ENCODE measurements around the gene EXOSC7. TPM values are rescaled to one million over a fixed set of nuclear protein-coding genes. Genes with fewer than 3 reads are reported as not detected.

Gene EXOSC7
- total and polyA plus RNA-seq, 2 of the 4 experiments (the other 2 are of a cell fraction): 61.6 to 62.2 TPM

DNA sequence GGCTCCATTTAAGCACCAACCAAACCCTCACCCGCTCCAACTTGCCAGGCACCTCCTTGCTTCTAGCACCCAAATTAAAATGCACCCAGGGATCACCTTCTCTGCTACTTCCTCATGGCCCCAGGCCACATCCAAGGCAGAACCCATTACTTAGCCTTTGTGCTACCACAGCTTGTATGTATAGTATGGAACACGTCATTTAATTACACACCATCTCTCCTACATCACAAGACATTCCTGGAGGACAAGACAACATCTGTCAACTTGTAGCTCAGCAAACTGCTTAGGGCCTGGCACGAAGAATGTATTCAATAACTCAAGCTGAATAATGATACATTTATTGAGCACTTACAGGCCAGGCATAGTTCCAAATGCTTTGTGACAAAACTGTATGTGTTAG is 23.4 kb upstream of the EXOSC7 start:
- DNase-seq (no peak), ATAC-seq (ENCODE audit: low read depth) (no peak)
- no peak overlapping the region for H4K91ac ChIP-seq (ENCODE audit: insufficient read depth, low read depth, low read length)
- peaks cover 11% of the 10 kb centered on the region; the same call in 1 of the 2 replicates for H3K4me1 ChIP-seq (ENCODE audit: control insufficient read depth, insufficient read depth, low read length)
- no peak overlapping the region for H2BK5ac ChIP-seq (ENCODE audit: low read depth, low read length, poor library complexity, severe bottlenecking)
- H2AK9ac ChIP-seq (replicated peaks; ENCODE audit: low read depth, low read length, poor library complexity): no peak overlapping the region
- no peak overlapping the region for H2BK20ac ChIP-seq (ENCODE audit: low read depth, low read length)
- H3K27me3 ChIP-seq (ENCODE audit: control insufficient read depth, insufficient read depth, low read length): no peaks in the 10 kb centered on the region
- H4K20me1 ChIP-seq (ENCODE audit: insufficient read depth, low read length): peaks cover 35% of the 10 kb centered on the region
- no peak overlapping the region for H3K56ac ChIP-seq (ENCODE audit: extremely low read depth, insufficient read depth, low read length)
- no peak overlapping the region for H3K9ac ChIP-seq (ENCODE audit: low read depth, low read length)
- in situ Hi-C loops (cut with MboI; ENCODE audit: low sequenced_read_pairs) (no loop called here), intact Hi-C loops (cut with micrococcal nuclease) (no loop called here), dilution Hi-C loops (cut with HindIII; ENCODE audit: low sequenced_read_pairs, unreplicated experiment) (no loop called here)
- ChIA-PET CTCF (no interaction called here), POLR2A (ENCODE audit: unreplicated experiment) (no interaction called here)
- no TSS peak for BruUV-seq (replicated peaks)
- H3K14ac ChIP-seq (replicated peaks; ENCODE audit: low read depth, low read length): no peak overlapping the region
- peaks cover 14% of the 10 kb centered on the region for H3K36me3 ChIP-seq (ENCODE audit: control insufficient read depth, insufficient read depth, low read length)
- no peak overlapping the region for H3K23ac ChIP-seq (ENCODE audit: low read depth, low read length)
- H3K4me2 ChIP-seq (ENCODE audit: low read depth, low read length): no peak overlapping the region
- H2AFZ ChIP-seq (replicated peaks; ENCODE audit: low read length, poor library complexity): no peak overlapping the region
- H3K18ac ChIP-seq (ENCODE audit: low read depth, low read length): no peak overlapping the region
- H3K79me1 ChIP-seq (ENCODE audit: low read depth in 1 of 2, low read length in 2 of 2): peaks cover 36 to 78% of the 10 kb centered on the region in 2 experiments
- peaks cover 48% of the 10 kb centered on the region for H3K9me1 ChIP-seq (ENCODE audit: insufficient read depth, low read length)
- no peak overlapping the region for H2BK15ac ChIP-seq (ENCODE audit: low read depth, low read length)
- H3K27ac ChIP-seq (ENCODE audit: insufficient read depth, low read length): no peak overlapping the region
- no peak overlapping the region for H2BK120ac ChIP-seq (ENCODE audit: low read depth, low read length)
- H2AK5ac ChIP-seq (ENCODE audit: low read depth, low read length): no peak overlapping the region
- 100% methylated on average over 1 of the region's 3 CpGs; no CpG with 5 or more reads in 1 of the 2 experiments for WGBS, 2 experiments (ENCODE audit: extremely low coverage in 2 of 2, insufficient read length in 1 of 2)
- H3K9me3 ChIP-seq (ENCODE audit: control insufficient read depth, insufficient read depth, low read length): no peaks in the 10 kb centered on the region
- no peak overlapping the region for H4K5ac ChIP-seq (ENCODE audit: low read depth, low read length)
- H3K4ac ChIP-seq (ENCODE audit: low read depth, low read length): no peak overlapping the region
- no peak overlapping the region for H3K4me3 ChIP-seq (ENCODE audit: insufficient read depth, low read depth, low read length)
- TF ChIP-seq MAFK (IDR thresholded peaks at IDR 0.05; ENCODE audit: low read depth, low read length): no peak
- TF ChIP-seq FOS (IDR thresholded peaks at IDR 0.05; ENCODE audit: low read depth, low read length): no peak
- TF ChIP-seq CHD1 (IDR thresholded peaks at IDR 0.05; ENCODE audit: low read depth, low read length): no peak
- TF ChIP-seq MXI1 (IDR thresholded peaks at IDR 0.05; ENCODE audit: borderline replicate concordance, low read depth, low read length): no peak
- no peak for TF ChIP-seq MAZ (IDR thresholded peaks at IDR 0.05; ENCODE audit: borderline replicate concordance, low read depth, low read length)
- TF ChIP-seq RAD21 (IDR thresholded peaks at IDR 0.05; ENCODE audit: low read length): no peak
- no peak for TF ChIP-seq CEBPB (IDR thresholded peaks at IDR 0.05; ENCODE audit: low read depth, low read length)
- TF ChIP-seq RFX5 (IDR thresholded peaks at IDR 0.05; ENCODE audit: low read depth, low read length): no peak
- TF ChIP-seq RCOR1 (IDR thresholded peaks at IDR 0.05; ENCODE audit: insufficient replicate concordance, low read length): no peak
- no peak for TF ChIP-seq POLR2A (IDR thresholded peaks at IDR 0.05; ENCODE audit: low read depth, low read length)
- TF ChIP-seq, protein P1, sequence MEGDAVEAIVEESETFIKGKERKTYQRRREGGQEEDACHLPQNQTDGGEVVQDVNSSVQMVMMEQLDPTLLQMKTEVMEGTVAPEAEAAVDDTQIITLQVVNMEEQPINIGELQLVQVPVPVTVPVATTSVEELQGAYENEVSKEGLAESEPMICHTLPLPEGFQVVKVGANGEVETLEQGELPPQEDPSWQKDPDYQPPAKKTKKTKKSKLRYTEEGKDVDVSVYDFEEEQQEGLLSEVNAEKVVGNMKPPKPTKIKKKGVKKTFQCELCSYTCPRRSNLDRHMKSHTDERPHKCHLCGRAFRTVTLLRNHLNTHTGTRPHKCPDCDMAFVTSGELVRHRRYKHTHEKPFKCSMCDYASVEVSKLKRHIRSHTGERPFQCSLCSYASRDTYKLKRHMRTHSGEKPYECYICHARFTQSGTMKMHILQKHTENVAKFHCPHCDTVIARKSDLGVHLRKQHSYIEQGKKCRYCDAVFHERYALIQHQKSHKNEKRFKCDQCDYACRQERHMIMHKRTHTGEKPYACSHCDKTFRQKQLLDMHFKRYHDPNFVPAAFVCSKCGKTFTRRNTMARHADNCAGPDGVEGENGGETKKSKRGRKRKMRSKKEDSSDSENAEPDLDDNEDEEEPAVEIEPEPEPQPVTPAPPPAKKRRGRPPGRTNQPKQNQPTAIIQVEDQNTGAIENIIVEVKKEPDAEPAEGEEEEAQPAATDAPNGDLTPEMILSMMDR (conservative IDR thresholded peaks at IDR 0.05; ENCODE audit: low read depth, low read length): no peak
- TF ChIP-seq, protein P2, sequence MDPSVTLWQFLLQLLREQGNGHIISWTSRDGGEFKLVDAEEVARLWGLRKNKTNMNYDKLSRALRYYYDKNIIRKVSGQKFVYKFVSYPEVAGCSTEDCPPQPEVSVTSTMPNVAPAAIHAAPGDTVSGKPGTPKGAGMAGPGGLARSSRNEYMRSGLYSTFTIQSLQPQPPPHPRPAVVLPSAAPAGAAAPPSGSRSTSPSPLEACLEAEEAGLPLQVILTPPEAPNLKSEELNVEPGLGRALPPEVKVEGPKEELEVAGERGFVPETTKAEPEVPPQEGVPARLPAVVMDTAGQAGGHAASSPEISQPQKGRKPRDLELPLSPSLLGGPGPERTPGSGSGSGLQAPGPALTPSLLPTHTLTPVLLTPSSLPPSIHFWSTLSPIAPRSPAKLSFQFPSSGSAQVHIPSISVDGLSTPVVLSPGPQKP (IDR thresholded peaks at IDR 0.05; ENCODE audit: borderline replicate concordance, low read depth, low read length): no peak
- no peak for TF ChIP-seq BHLHE40 (IDR thresholded peaks at IDR 0.05; ENCODE audit: low read depth, low read length)
- no peak for TF ChIP-seq NFE2L2 (IDR thresholded peaks at IDR 0.05; ENCODE audit: low read depth, low read length)
- TF ChIP-seq SMC3 (IDR thresholded peaks at IDR 0.05; ENCODE audit: low read depth, low read length): no peak
- no peak overlapping the region for H4K8ac ChIP-seq (ENCODE audit: low read depth in 2 of 2, low read length in 2 of 2)

Measured in IMR-90 (cell line).